AG10803 (cell line): Measurements from ENCODE around the gene GTF2F2.

Experiments
- DNase-seq: peaks from one replicate; pipeline ENCODE4 v3.0.0; 2010; ENCODE audit warnings: low read depth
- H3K4me3 ChIP-seq: 2 replicates; pipeline ENCODE4 v1.5.1; 2011; ENCODE audit warnings: mild to moderate bottlenecking, low read length, control low read depth
- TF ChIP-seq, protein P1 (sequence below): conservative IDR thresholded peaks from 2 replicates; pipeline ENCODE4 v1.5.1; 2011; ENCODE audit warnings: mild to moderate bottlenecking, low read length, control low read depth, inconsistent platforms

The GTF2F2 gene

DNA sequence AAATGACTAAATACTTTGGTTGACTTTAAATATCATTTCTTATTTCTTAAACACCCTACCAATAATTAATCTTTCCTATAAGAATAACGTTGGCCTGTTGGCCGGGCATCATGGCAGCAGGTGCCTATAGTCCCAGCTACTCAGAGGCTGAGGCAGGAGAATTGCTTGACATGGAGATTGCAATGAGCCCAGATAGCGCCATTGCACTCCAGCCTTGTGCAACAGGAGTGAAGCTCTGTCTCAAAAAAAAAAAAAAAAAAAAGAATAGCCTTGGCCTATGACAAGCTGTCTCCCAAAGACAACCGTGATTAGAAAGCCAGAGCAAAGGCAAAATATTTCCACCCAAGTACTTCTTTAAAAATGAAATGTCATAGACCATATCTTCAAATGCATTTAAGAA, 105.1 kb downstream of the GTF2F2 start:
- TF ChIP-seq, protein P1, sequence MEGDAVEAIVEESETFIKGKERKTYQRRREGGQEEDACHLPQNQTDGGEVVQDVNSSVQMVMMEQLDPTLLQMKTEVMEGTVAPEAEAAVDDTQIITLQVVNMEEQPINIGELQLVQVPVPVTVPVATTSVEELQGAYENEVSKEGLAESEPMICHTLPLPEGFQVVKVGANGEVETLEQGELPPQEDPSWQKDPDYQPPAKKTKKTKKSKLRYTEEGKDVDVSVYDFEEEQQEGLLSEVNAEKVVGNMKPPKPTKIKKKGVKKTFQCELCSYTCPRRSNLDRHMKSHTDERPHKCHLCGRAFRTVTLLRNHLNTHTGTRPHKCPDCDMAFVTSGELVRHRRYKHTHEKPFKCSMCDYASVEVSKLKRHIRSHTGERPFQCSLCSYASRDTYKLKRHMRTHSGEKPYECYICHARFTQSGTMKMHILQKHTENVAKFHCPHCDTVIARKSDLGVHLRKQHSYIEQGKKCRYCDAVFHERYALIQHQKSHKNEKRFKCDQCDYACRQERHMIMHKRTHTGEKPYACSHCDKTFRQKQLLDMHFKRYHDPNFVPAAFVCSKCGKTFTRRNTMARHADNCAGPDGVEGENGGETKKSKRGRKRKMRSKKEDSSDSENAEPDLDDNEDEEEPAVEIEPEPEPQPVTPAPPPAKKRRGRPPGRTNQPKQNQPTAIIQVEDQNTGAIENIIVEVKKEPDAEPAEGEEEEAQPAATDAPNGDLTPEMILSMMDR, result no peak

GRCh38 chr13:45226024-45226423, 105.7 kb downstream of the GTF2F2 start:
- TF ChIP-seq, protein P1, result no peak
- no peak for DNase-seq
- H3K4me3 ChIP-seq, result no peak overlapping the region

More for the DNA sequence above, 105.1 kb downstream of the GTF2F2 start:
- DNase-seq, result no peak
- H3K4me3 ChIP-seq, result no peak overlapping the region

- TF ChIP-seq, protein P1, result no peak
- no peak overlapping the region for H3K4me3 ChIP-seq
- DNase-seq, result no peak
These were observed 107.7 kb downstream of the GTF2F2 start for GRCh38 chr13:45228002-45228401.

DNA sequence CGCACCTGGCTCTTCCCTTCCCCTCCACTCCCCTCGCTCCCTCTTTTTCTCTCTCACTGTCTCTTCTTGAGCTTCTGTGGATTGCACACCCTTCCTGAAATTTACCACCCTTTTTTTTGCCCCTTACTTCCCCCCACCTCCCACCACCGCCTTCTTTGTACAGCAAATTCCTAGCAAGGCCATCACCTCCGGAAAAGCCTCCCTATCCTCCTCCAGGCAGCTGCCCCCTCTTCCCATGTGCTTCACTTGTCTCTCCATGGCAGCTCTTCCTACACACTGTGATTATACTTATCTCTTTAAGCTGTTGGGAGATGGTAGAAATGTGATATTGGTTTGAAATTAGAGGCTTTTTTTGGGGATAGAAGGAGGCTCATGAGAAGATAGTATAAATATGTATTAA, 108.9 kb downstream of the GTF2F2 start:
- no peak overlapping the region for H3K4me3 ChIP-seq
- DNase-seq, result no peak
- TF ChIP-seq, protein P1, result no peak

GRCh38 chr13:45231305-45231704, 111.0 kb downstream of the GTF2F2 start:
- peak; percentile 38 for DNase-seq
- no peak overlapping the region for H3K4me3 ChIP-seq
- TF ChIP-seq, protein P1, result no peak

- TF ChIP-seq, protein P1, result no peak
- DNase-seq, result peak; percentile 43
- H3K4me3 ChIP-seq, result no peak overlapping the region
These were observed 111.4 kb downstream of the GTF2F2 start for GRCh38 chr13:45231722-45232121.

DNA sequence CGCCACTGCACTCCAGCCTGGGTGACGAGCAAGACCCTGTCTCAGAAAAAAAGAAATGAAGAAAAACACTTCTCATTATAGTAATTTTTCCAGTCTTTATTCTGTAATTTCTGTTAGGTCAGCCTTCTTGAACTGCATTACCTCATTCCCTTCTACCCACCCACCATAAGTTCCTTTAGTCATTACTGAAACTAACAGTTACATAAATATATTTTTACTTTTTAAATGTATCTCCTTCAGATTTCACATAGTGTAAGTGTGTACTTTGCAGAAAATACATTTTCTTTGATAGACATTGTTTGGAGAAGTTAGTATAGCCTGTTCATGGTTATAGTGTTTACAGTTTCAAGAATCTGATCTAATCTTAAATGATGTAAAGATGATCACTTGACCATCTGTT, 112.3 kb downstream of the GTF2F2 start:
- TF ChIP-seq, protein P1, result no peak
- no peak for DNase-seq
- H3K4me3 ChIP-seq, result no peak overlapping the region
